H1 (cell line): ENCODE measurements around the gene B3GALT5. TPM values are rescaled to one million over a fixed set of nuclear protein-coding genes. Genes with fewer than 3 reads are reported as not detected.

Source experiments
- CTCF ChIA-PET: fragments of 300-600 bp; sonication (Branson Sonifier 250); formaldehyde crosslinking; loops from one replicate; lab custom pipeline; 2021; ENCODE audit not compliant: partially characterized antibody; lab: Charles Lee
- POLR2A ChIA-PET: fragments of 300-600 bp; sonication (Branson Sonifier 250); formaldehyde crosslinking; loops from one replicate; lab custom pipeline; 2021; ENCODE audit warnings: inconsistent platforms; ENCODE audit not compliant: partially characterized antibody; lab: Charles Lee
- DNase-seq, 2 experiments: peaks; one replicate each; pipeline versions ENCODE4 v3.0.0 to v3.0.0-alpha.2; 2010 to 2022; ENCODE audit warnings: low spot score in 2 of 2, low read depth in 1 of 2, mixed read lengths in 1 of 2
- FAIRE-seq: peaks from 2 replicates; lab custom pipeline; 2011; peaks lifted over from hg19 to GRCh38; lab: Jason Lieb, UNC
- H2AFZ ChIP-seq: 2 replicates; pipeline ENCODE4 v1.8.1; 2012; ENCODE audit warnings: low read length, inconsistent platforms
- H2AK5ac ChIP-seq: 2 replicates; pipeline ENCODE4 v1.6.1; 2013; ENCODE audit warnings: low read depth, low read length
- H2BK120ac ChIP-seq: replicated peaks from 2 replicates; pipeline ENCODE3; 2013; ENCODE audit warnings: low read depth, low read length, inconsistent platforms
- H2BK12ac ChIP-seq: 2 replicates; pipeline ENCODE4 v1.6.1; 2013; ENCODE audit warnings: low read depth, low read length
- H2BK15ac ChIP-seq: 2 replicates; pipeline ENCODE4 v1.6.1; 2013; ENCODE audit warnings: low read length
- H2BK20ac ChIP-seq: 2 replicates; pipeline ENCODE4 v1.6.1; 2013; ENCODE audit warnings: low read length
- H2BK5ac ChIP-seq: 2 replicates; pipeline ENCODE4 v1.6.1; 2013; ENCODE audit warnings: low read depth, low read length
- H3K14ac ChIP-seq: 2 replicates; pipeline ENCODE4 v1.6.1; 2013; ENCODE audit warnings: inconsistent platforms; ENCODE audit not compliant: insufficient read length
- H3K18ac ChIP-seq: 2 replicates; pipeline ENCODE4 v1.6.1; 2013; ENCODE audit warnings: low read length; ENCODE audit errors: extremely low read depth
- H3K23ac ChIP-seq: 2 replicates; pipeline ENCODE4 v1.6.1; 2013; ENCODE audit warnings: inconsistent platforms; ENCODE audit not compliant: insufficient read length
- H3K23me2 ChIP-seq: 2 replicates; pipeline ENCODE4 v1.6.1; 2013; ENCODE audit warnings: low read depth, low read length
- H3K27ac ChIP-seq: 2 replicates; pipeline ENCODE4 v1.6.1; 2011; ENCODE audit warnings: low read depth, low read length, inconsistent platforms
- H3K27me3 ChIP-seq, 4 experiments: replicated peaks in 1 of 4; 1 replicate in 1 of 4; 2 replicates in 3 of 4; pipeline versions ENCODE4 v1.6.1 to v1.8.1; 2011 to 2013; ENCODE audit warnings: low read length in 3 of 4, mild to moderate bottlenecking in 3 of 4, inconsistent platforms in 2 of 4, mixed read lengths in 2 of 4, moderate library complexity in 1 of 4; ENCODE audit not compliant: control insufficient read depth in 3 of 4, insufficient read depth in 3 of 4; ENCODE audit errors: extremely low read depth in 1 of 4
- H3K36me3 ChIP-seq, 4 experiments: 2 replicates each; pipeline versions ENCODE4 v1.6.1 to v1.8.1; 2011 to 2013; ENCODE audit warnings: mild to moderate bottlenecking in 4 of 4, low read length in 3 of 4, moderate library complexity in 2 of 4, control low read depth in 1 of 4, inconsistent platforms in 1 of 4; ENCODE audit not compliant: insufficient read depth in 4 of 4, control insufficient read depth in 2 of 4
- H3K4ac ChIP-seq: replicated peaks from 2 replicates; pipeline ENCODE3; 2013; ENCODE audit warnings: low read length, low read depth, mixed read lengths, inconsistent platforms; ENCODE audit not compliant: insufficient read length
- H3K4me1 ChIP-seq, 4 experiments: replicated peaks in 1 of 4; 1 replicate in 1 of 4; 2 replicates in 3 of 4; pipeline versions ENCODE4 v1.6.1 to v1.8.1; 2011 to 2013; ENCODE audit warnings: low read length in 3 of 4, inconsistent platforms in 2 of 4, mixed read lengths in 1 of 4; ENCODE audit not compliant: insufficient read depth in 4 of 4, control insufficient read depth in 3 of 4
- H3K4me2 ChIP-seq, 2 experiments: 2 replicates each; pipeline versions ENCODE4 v1.6.1 to v1.8.1; 2011 to 2013; ENCODE audit warnings: low read depth in 2 of 2, low read length in 2 of 2, control low read depth in 1 of 2, inconsistent platforms in 1 of 2, mild to moderate bottlenecking in 1 of 2; ENCODE audit not compliant: insufficient read depth in 1 of 2
- H3K4me3 ChIP-seq, 4 experiments: fragments of 200-600, 300-600 bp in 1 of 4; sonication (generic), shearing (Covaris generic), sonication (Bioruptor Twin) in 1 of 4; 2 replicates each; pipeline versions ENCODE4 v1.5.1 to v1.8.1; 2011 to 2016; ENCODE audit warnings: low read length in 4 of 4, low read depth in 3 of 4, control low read depth in 2 of 4, inconsistent platforms in 2 of 4, mild to moderate bottlenecking in 2 of 4, mixed read lengths in 1 of 4, moderate library complexity in 1 of 4; ENCODE audit not compliant: insufficient read depth in 2 of 4; ENCODE audit errors: extremely low read depth in 1 of 4
- H3K56ac ChIP-seq: replicated peaks from 2 replicates; pipeline ENCODE3; 2013; ENCODE audit warnings: low read depth, mild to moderate bottlenecking, mixed read lengths, low read length, inconsistent platforms; ENCODE audit not compliant: insufficient read length
- H3K79me1 ChIP-seq: 2 replicates; pipeline ENCODE4 v1.6.1; 2013; ENCODE audit warnings: low read depth, low read length, control low read depth
- H3K79me2 ChIP-seq, 2 experiments: 2 replicates each; pipeline versions ENCODE4 v1.6.1 to v1.8.1; 2012 to 2013; ENCODE audit warnings: low read length in 2 of 2, mild to moderate bottlenecking in 2 of 2, inconsistent platforms in 1 of 2; ENCODE audit not compliant: insufficient read depth in 2 of 2, control insufficient read depth in 1 of 2
- H3K9ac ChIP-seq, 4 experiments: replicated peaks in 1 of 4; 1 replicate in 1 of 4; 2 replicates in 3 of 4; pipeline versions ENCODE4 v1.6.1 to v1.8.1; 2011 to 2013; ENCODE audit warnings: low read depth in 3 of 4, low read length in 3 of 4, control low read depth in 2 of 4, mild to moderate bottlenecking in 2 of 4, moderate library complexity in 2 of 4, inconsistent platforms in 1 of 4; ENCODE audit errors: extremely low read depth in 1 of 4
- H3K9me3 ChIP-seq, 2 experiments: 2 replicates each; pipeline versions ENCODE4 v1.6.1 to v1.8.1; 2012 to 2013; ENCODE audit warnings: mild to moderate bottlenecking in 2 of 2, moderate library complexity in 2 of 2, control low read depth in 1 of 2, inconsistent platforms in 1 of 2, low read depth in 1 of 2, low read length in 1 of 2, mixed read lengths in 1 of 2; ENCODE audit not compliant: insufficient read depth in 2 of 2
- H4K20me1 ChIP-seq, 2 experiments: replicated peaks in 1 of 2; 2 replicates each; pipeline versions ENCODE3 to v1.8.1; 2011 to 2013; ENCODE audit warnings: inconsistent platforms in 2 of 2, low read length in 2 of 2, mild to moderate bottlenecking in 1 of 2; ENCODE audit not compliant: insufficient read depth in 2 of 2, control insufficient read depth in 1 of 2
- H4K5ac ChIP-seq: 2 replicates; pipeline ENCODE4 v1.6.1; 2013; ENCODE audit warnings: low read length, low read depth, mixed read lengths, inconsistent platforms; ENCODE audit not compliant: insufficient read length
- H4K8ac ChIP-seq: 2 replicates; pipeline ENCODE4 v1.8.0; 2013; ENCODE audit warnings: mild to moderate bottlenecking, moderate library complexity, low read length, inconsistent platforms; ENCODE audit not compliant: insufficient read depth; ENCODE audit errors: extremely low read depth
- H4K91ac ChIP-seq: replicated peaks from 2 replicates; pipeline ENCODE3; 2013; ENCODE audit warnings: low read length, mixed read lengths, inconsistent platforms; ENCODE audit not compliant: insufficient read length
- CTBP2 ChIP-seq: IDR thresholded peaks from 2 replicates; pipeline ENCODE4 v1.7.0; 2011; ENCODE audit warnings: borderline replicate concordance, mild to moderate bottlenecking, moderate library complexity, mixed read lengths, low read length; ENCODE audit not compliant: insufficient read depth, insufficient read length
- FOSL1 ChIP-seq: IDR thresholded peaks from 2 replicates; pipeline ENCODE4 v1.6.1; 2011; ENCODE audit warnings: mild to moderate bottlenecking, low read depth, low read length, moderate library complexity; ENCODE audit not compliant: insufficient read depth
- HDAC6 ChIP-seq: IDR thresholded peaks from one replicate; pipeline ENCODE4 v1.7.1; 2012; ENCODE audit warnings: low read depth, mild to moderate bottlenecking, inconsistent platforms, low read length, moderate library complexity
- KDM4A ChIP-seq: IDR thresholded peaks from one replicate; pipeline ENCODE4 v1.7.1; 2012; ENCODE audit warnings: low read depth, mild to moderate bottlenecking, moderate library complexity, low read length, inconsistent platforms; ENCODE audit not compliant: severe bottlenecking
- MAFK ChIP-seq: IDR thresholded peaks from 2 replicates; pipeline ENCODE4 v1.6.1; 2012; ENCODE audit warnings: low read depth, mild to moderate bottlenecking, improper control_type of control experiment, low read length
- SAP30 ChIP-seq: fragments of 300-600 bp; sonication (generic); IDR thresholded peaks from 2 replicates; pipeline ENCODE4 v1.7.1; 2012; ENCODE audit warnings: low read length, moderate library complexity, mild to moderate bottlenecking, inconsistent platforms; ENCODE audit not compliant: insufficient read depth, insufficient replicate concordance
- ZNF274 ChIP-seq: IDR thresholded peaks from 2 replicates; pipeline ENCODE4 v1.7.0; 2012; ENCODE audit warnings: low read length, borderline replicate concordance; ENCODE audit errors: extremely low read depth
- WGBS, 2 experiments: shearing (Covaris generic) in 1 of 2; methylation state at CpG; one replicate each; pipeline versions ENCODE4 v1.1.6 to v1.1.7; 2013 to 2015; ENCODE audit warnings: low lambda C conversion rate in 2 of 2, mixed read lengths in 2 of 2, inconsistent platforms in 1 of 2, low coverage in 1 of 2, missing lambda C conversion rate in 1 of 2; ENCODE audit not compliant: insufficient replicate concordance in 2 of 2, insufficient coverage in 1 of 2, insufficient read length in 1 of 2; ENCODE audit errors: extremely low coverage in 1 of 2, missing lambda C conversion rate in 1 of 2; 5-methylcytosine and 5-hydroxymethylcytosine counted together
- polyA plus RNA-seq, 7 experiments: library from polyadenylated mRNA; depleted of rRNA in 3 of 7; stranded (reverse) in 5 of 7; unstranded in 2 of 7; fragments of >200 nt in 5 of 7; fragments of 200-250 nt in 2 of 7; gene quantifications; 1 replicate in 5 of 7; 2 replicates in 1 of 7; 4 replicates in 1 of 7; pipeline versions ENCODE4 v1.2.1 to v1.2.3, GENCODE V29; 2011 to 2013; ENCODE audit warnings: missing spikeins in 2 of 7, mixed read lengths in 2 of 7
- total RNA-seq: library from RNA; stranded (reverse); fragmentation: NEBNext Ultra II Directional; extraction: Animal tissue kit (Norgen Biotek cat#: 25700); gene quantifications from 2 replicates; pipeline ENCODE4 v1.2.1, GENCODE V29; 2021

Gene B3GALT5
- total and polyA plus RNA-seq, 2 of the 8 experiments (the other 6 are each of a cell fraction or from before 2014, with no cell fraction given), result 11.9 to 25.1 TPM

- FAIRE-seq, result no peak
- H4K8ac ChIP-seq, result no peak overlapping the region
These were observed 25.4 kb upstream of the B3GALT5 start for GRCh38 chr21:39587376-39587775.

More at GRCh38 chr21:39587376-39587775, 25.4 kb upstream of the B3GALT5 start:
- H3K79me1 ChIP-seq, result no peaks in the 10 kb centered on the region
- no peak overlapping the region for H3K4me2 ChIP-seq
- no peak overlapping the region for H3K18ac ChIP-seq
- no peak overlapping the region for H3K27ac ChIP-seq
- H2BK5ac ChIP-seq, result no peak overlapping the region
- H3K36me3 ChIP-seq, result no peaks in the 10 kb centered on the region; a peak in 1 of 8 replicates
- no peak overlapping the region for H2AK5ac ChIP-seq
- no peak overlapping the region for H3K56ac ChIP-seq
- no peak overlapping the region for H3K4me3 ChIP-seq
- no peak overlapping the region for H3K4ac ChIP-seq
- no peak overlapping the region for H2AFZ ChIP-seq
- CTCF ChIA-PET, result interaction anchor here (0.8 to 2.2 kb wide), 7 partner anchors 9 to 101 kb away, joined by 3 to 4 read pairs (median 3); no protein-coding TSS in a partner anchor
- POLR2A ChIA-PET, result interaction anchor here (0.7 to 1.1 kb wide), 2 partner anchors 16 to 57 kb away, joined by 3 read pairs; no protein-coding TSS in a partner anchor
- no peaks in the 10 kb centered on the region for H3K79me2 ChIP-seq
- no peaks in the 10 kb centered on the region for H4K20me1 ChIP-seq
- WGBS, 2 experiments, result 91% methylated on average over 4 of the region's 4 CpGs; no CpG with 5 or more reads in 1 of the 2 experiments
- no peak overlapping the region for H2BK120ac ChIP-seq
- no peak overlapping the region for H2BK15ac ChIP-seq
- no peak overlapping the region for H4K5ac ChIP-seq
- no peak overlapping the region for H2BK20ac ChIP-seq
- H3K9me3 ChIP-seq, result peaks cover 0 to 15% of the 10 kb centered on the region in 2 experiments; a peak in 3 of 4 replicates
- TF ChIP-seq FOSL1, result no peak
- no peak for TF ChIP-seq ZNF274
- no peak for TF ChIP-seq HDAC6
- TF ChIP-seq SAP30, result no peak
- TF ChIP-seq MAFK, result no peak
- no peak for TF ChIP-seq KDM4A
- TF ChIP-seq CTBP2, result no peak
- H3K9ac ChIP-seq, result no peak overlapping the region
- 0 out of 7 replicates have a peak, but pooled peaks cover 0 to 3% (median 0%) of the 10 kb centered on the region in 4 experiments for H3K4me1 ChIP-seq
- no peak overlapping the region for H3K14ac ChIP-seq
- H3K27me3 ChIP-seq, result no peaks in the 10 kb centered on the region
- H4K91ac ChIP-seq, result no peak overlapping the region
- no peaks in the 10 kb centered on the region for H3K23me2 ChIP-seq
- H3K23ac ChIP-seq, result no peak overlapping the region
- no peak for DNase-seq
- H2BK12ac ChIP-seq, result no peak overlapping the region
